ENCODE results near the gene POLD1. TPM values are rescaled to one million over a fixed set of nuclear protein-coding genes. Genes with fewer than 3 reads are reported as not detected.

POLD1 gene
- total and polyA plus RNA-seq, 2 donors (not counting 3 experiments of a cell fraction or from before 2014, with no cell fraction given): 40.9 to 63.9 TPM

DNA sequence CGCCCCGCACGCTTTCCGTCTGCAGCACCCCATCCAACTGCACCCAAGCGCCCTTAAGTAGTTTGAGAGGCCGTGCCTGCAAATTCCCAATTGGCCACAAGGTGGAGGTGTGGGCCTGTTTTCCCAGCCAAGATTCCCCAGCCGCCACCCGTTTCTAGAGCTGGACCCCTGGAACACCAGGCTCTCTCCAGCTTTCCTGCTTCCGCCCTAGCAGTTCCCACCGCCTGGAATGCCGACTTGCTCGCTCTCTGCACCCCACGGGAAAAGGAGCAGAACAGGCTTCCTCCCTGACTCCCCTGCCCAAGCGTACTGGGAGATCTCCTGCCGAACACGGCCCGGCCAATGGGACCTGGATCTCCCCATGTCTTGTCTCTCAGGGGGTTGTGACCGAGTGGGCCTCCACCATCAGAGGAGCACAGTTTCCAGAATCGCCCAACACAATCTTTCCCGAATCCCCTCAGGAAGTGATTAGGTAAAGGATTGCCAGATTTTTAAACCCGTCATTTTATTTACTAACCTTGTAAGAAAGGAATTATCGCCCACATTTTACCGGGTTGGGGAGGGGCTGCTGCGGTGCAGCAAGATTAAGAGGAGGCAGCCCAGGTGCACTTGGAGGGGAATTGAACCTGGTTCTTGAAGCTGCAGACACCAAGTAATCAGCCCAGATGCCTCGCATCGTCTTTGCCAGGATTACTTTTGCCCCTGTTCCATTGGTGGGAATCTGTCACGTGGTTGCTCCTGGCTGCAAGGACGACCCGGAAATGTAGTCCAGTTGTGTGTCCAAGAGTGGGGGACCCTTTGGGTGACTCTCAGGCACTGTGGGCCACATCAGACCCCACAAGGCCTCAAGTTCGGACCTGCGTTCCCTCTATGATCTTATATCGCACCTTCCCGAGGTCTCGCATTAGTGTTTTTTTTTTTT is 15.2 kb upstream of the POLD1 start:
- ChIA-PET POLR2A (no interaction called here), CTCF (interaction anchor here (0.6 to 5.5 kb wide), 38 partner anchors 8 to 555 kb away, joined by 3 to 144 read pairs (median 5); partner anchors contain the start of genes JOSD2, KCNC3 and POLD1)
- Histone ChIP-seq H3K9me3 (replicated peaks; ENCODE audit: control insufficient read depth, insufficient read depth, low read length) (no peaks in the 10 kb centered on the region), H2AFZ (ENCODE audit: low read depth, low read length) (peak overlapping the region; percentile 76), H3K9me1 (replicated peaks; ENCODE audit: control insufficient read depth, extremely low read depth, insufficient read depth, low read length) (no peaks in the 10 kb centered on the region), H3K79me2 (ENCODE audit: control insufficient read depth, insufficient read depth, low read length) (no peaks in the 10 kb centered on the region), H4K20me1 (replicated peaks; ENCODE audit: control insufficient read depth, extremely low read depth, insufficient read depth, low read length) (no peaks in the 10 kb centered on the region), H3K9ac (replicated peaks; ENCODE audit: extremely low read depth, insufficient read depth, low read length) (peak overlapping the region; percentile 65), H3K27me3 (ENCODE audit: control insufficient read depth in 2 of 2, insufficient read depth in 2 of 2, low read length in 2 of 2) (no peaks in the 10 kb centered on the region), H3K4me2 (ENCODE audit: insufficient read depth, low read length) (peak overlapping the region; percentile 68), H3K4me1 (ENCODE audit: control insufficient read depth, extremely low read depth, insufficient read depth, low read length) (peaks cover 5% of the 10 kb centered on the region), H3K36me3 (ENCODE audit: control insufficient read depth in 2 of 2, extremely low read depth in 1 of 2, insufficient read depth in 2 of 2, low read length in 2 of 2) (no peaks in the 10 kb centered on the region), H3K4me3 (replicated peaks in 1 of 3; ENCODE audit: insufficient read depth in 1 of 3, low read depth in 1 of 3, low read length in 3 of 3) (peak overlapping the region; percentile 20 to 53 (median 42)), H3K27ac (ENCODE audit: insufficient read depth, low read depth, low read length) (peak overlapping the region; percentile 19)
- peak; percentile 95 for FAIRE-seq
- dilution Hi-C loops (cut with MboI; ENCODE audit: extremely low pct_ligation_motif_present, low sequenced_read_pairs) (no loop called here), intact Hi-C loops (cut with micrococcal nuclease) (loop anchor here (1.0 kb wide), 8 partner anchors 12 to 553 kb away; no protein-coding TSS in a partner anchor)
- TF ChIP-seq JUN (IDR thresholded peaks at IDR 0.05; ENCODE audit: borderline replicate concordance, insufficient read depth, insufficient read length, low read depth) (no peak), CTCF (IDR thresholded peaks at IDR 0.05; ENCODE audit: extremely low read depth in 1 of 2, insufficient read depth in 1 of 2, low read depth in 1 of 2, low read length in 2 of 2) (peak; percentile 71 to 84)
- TF ChIP-seq, protein P1, sequence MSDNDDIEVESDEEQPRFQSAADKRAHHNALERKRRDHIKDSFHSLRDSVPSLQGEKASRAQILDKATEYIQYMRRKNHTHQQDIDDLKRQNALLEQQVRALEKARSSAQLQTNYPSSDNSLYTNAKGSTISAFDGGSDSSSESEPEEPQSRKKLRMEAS (IDR thresholded peaks at IDR 0.05; ENCODE audit: insufficient read depth, insufficient read length): peak; percentile 40
- DNase-seq (ENCODE audit: low read depth, low spot score): peak; percentile 80
- no TSS peak for BruUV-seq (replicated peaks)
